GM19395 (cell line): ENCODE measurements around the gene SNX7.

Experiments used
- ATAC-seq: cut with Tn5 transposase; IDR thresholded peaks from one replicate; pipeline ENCODE4 v1.9.1; 2021; ENCODE audit warnings: mild to moderate bottlenecking, moderate library complexity; ENCODE audit not compliant: unreplicated experiment

Gene SNX7

DNA sequence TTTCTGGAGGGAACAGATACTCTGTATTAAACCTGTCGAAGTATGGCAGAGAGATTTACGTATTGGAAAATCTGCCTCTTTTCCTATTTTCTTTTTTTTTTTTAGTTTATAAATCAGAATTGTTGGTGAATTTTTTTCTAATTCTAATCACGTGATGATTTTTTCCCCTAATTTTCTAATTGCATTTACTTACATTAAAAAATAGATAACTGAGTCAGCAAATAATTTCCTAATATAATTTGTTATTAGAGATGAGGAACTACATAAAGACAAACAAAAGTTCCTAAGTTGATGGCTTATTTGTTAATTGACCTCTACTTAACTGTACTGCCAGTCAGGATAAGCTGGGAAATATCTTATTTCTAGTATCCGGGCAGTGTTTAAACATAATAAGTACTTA is 34.6 kb downstream of the SNX7 start:
- ATAC-seq = no peak

DNA sequence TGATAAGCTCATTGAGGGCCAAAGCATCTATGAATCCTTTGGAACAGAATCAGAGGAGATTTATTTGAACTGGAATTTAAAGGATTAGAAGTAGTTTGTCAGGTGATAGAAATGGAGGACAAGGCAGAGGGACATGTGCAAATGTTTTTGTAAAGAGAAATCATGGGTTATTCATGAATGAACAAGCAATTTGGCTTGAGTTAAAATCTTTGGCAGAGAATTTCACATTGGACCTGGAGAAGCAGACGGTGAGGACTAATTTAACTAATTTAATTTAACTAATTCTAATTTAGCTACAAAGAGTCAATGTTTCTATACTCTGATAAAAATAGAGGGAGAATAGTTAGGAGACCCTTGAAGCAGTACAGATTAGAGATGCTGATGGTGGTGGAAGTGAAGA is 36.3 kb downstream of the SNX7 start:
- no peak for ATAC-seq

DNA sequence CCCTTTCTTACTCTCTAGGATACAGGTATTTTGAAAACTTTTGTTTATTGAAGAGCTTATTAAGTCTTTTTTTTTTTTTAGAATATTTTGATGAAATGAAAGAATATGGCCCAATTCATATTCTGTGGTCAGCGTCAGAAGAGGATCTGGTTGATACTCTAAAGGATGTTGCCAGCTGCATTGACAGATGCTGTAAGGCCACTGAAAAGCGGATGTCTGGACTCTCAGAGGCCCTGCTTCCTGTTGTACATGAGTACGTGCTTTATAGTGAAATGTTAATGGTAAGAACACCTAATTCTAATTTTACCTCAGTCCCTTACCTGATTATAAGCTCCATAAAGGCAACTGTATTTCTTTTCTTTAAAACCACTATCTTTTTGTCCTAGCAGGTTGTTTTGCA is 37.1 kb downstream of the SNX7 start:
- no peak for ATAC-seq

DNA sequence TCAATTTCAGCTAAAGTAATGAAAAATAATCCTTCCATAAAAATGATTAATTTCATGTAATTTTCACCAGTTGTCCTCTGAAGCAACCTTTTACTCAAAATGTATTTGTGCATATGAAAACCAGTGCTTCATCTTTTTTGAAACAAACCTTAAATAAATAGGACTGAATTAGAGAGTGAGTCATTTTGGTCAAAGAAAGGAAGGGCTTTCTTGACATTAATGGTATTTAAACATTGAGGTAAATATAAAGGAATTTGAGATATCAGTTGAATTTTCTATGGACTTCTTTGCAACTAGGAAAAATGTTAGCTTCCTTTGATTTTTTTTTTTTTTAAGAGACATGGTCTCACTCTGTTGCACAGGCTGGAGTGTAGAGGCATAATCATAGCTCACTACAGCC is 38.7 kb downstream of the SNX7 start:
- no peak for ATAC-seq

DNA sequence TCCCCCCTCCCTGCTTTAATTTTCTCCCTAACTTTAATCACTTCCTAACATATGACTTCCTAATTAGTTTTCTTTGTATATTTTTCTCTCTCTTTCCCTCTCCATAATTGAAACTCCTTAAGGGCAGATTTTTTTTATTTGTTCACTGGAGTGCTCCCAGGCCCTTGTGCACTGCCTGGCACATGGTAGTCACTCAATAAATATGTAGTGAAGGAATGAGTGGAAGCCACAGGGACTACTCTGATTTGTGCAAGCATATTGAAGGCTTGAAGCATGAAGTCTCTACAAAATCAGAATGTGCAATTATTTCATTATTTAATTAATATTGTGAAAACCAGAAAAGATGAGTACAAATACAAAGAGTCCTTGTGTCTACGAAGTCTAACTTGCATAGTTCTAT is 41.5 kb downstream of the SNX7 start:
- no peak for ATAC-seq

DNA sequence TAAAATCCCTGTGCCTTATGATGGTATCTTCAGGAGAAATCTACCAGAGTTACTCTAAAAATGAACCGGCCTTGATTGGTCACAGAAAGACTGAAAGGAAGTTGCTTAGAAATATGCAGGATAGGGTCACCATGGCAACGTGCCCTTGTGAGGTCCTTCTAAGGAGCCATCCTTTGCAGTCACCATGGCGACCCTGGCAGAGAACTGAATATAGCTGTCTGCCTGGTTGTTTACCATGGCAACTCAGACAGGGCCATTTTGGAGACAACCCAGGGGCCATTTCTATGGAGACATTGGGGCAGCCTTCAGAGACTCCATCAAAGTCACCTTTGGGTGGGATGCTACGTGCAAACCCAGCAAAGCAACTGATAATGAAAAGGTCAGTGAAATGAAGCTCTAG is 43.0 kb downstream of the SNX7 start:
- no peak for ATAC-seq

DNA sequence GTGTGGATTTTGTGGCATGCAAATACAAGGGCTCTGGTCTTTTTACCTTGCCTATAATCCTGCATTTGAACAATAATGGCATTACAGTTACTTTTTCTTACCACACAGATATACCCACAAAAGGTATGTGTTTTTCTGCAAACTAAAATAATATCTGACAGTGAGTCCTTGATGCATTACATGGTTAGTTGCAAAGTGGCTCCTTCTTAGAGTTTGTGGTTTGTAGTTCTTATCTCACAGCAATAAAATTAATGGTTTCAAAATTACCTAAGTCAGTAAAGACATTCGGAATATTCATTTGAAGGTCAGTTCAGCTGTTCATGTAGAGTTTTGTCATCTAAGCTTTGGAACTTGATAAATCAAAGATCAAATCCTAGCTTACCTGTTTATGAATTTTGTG is 43.5 kb downstream of the SNX7 start:
- no peak for ATAC-seq

DNA sequence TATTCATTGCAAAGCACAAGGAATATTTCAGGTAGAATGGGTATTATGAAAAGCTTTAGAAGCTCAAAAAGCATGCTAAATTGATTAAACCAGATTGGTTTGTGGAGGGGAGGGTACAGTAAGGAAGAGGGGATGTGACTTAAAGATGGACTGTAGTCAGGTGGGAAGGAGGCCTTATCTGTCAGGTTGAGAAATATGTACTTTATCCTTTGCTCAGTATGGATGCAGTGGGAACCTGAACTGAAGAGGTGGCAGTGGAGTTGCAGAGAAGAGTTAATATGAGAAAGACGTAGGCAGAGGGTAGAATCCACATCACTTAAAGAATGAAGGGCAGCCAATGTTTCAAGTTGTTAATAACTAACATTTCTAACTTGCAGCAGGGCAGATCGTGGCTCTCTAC is 44.1 kb downstream of the SNX7 start:
- no peak for ATAC-seq

DNA sequence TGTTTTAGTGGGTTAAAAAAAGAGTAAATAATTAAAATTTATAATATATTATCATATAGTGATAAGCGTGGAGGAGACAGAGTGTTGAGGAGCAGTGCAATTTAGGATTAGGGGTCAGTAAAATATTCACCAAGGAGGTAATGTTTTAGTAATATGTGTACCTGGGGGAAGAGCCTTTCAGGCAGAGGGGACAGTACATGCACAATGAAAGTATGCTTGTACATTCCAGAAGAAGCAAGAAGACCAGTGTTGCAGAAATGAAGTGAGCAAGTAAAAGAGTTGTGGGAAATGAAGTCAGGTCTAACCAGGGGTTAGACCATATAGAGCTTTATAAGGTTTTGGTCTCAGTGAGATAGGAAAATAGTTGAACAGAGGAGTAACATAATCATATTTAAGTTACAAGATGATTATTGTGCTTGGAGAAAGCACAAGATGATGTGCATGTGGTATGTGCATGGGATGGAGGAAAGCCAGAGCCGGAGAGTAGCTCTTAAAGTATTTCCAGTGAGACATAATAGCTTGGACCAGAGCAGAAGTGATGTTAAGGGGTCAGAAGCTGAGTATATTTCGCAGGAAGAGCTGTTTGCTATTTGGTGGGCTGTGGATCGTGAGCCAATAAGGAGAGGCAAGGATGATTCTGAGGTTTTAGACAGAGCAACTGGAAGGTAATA is 44.8 kb downstream of the SNX7 start:
- ATAC-seq = no peak

DNA sequence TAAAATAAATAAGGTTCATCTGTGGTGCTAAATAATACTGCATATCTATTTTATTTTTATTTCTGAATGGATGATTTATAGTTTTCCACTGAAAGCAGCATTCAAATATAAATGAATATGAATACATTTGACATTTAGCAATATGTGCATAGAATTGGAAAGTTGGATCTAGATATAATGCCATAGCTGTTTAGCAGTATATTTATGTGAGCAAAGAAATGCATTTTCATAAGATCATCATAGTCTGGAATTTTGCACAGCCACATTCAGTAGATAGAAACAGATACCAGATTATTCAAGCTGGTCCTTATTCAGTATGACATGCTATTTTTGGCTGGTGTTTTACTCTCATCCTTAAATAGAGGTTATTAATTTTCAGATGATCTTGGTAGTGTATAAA is 46.0 kb downstream of the SNX7 start:
- ATAC-seq = no peak

DNA sequence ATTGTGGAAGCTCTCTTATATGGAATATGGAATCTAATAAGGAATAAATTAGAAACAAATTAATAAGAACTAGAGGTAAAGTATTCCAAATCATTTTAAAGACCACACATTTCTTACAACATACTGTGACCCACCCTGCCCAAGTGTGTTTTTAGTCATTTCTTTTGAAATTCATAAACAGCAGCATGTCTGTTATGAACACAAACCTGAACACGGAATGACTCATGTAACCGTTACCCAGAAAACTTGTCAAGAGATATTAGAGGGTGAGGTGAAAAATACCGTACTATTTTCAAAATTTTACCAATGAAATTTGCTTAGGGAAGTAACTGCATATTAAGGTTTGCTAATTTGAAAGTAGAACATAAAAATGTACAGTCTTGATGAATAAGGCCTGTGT is 48.4 kb downstream of the SNX7 start:
- ATAC-seq = no peak

DNA sequence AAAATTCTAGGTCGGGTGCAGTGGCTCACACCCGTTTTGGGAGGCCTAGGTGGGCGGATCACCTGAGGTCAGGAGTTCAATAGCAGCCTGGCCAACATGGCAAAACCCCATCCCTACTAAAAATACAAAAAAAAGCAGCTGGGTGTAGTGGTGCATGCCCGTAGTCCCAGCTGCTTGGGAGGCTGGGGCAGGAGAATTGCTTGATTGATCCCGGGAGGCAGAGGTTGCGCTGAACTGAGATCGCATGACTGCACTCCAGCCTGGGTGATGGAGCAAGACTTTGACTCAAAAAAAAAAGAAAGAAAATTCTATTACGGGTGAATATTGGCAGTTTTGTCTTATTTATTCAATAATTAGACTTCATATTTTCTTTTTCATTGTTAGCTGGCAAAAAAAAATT is 62.1 kb downstream of the SNX7 start:
- ATAC-seq = no peak

DNA sequence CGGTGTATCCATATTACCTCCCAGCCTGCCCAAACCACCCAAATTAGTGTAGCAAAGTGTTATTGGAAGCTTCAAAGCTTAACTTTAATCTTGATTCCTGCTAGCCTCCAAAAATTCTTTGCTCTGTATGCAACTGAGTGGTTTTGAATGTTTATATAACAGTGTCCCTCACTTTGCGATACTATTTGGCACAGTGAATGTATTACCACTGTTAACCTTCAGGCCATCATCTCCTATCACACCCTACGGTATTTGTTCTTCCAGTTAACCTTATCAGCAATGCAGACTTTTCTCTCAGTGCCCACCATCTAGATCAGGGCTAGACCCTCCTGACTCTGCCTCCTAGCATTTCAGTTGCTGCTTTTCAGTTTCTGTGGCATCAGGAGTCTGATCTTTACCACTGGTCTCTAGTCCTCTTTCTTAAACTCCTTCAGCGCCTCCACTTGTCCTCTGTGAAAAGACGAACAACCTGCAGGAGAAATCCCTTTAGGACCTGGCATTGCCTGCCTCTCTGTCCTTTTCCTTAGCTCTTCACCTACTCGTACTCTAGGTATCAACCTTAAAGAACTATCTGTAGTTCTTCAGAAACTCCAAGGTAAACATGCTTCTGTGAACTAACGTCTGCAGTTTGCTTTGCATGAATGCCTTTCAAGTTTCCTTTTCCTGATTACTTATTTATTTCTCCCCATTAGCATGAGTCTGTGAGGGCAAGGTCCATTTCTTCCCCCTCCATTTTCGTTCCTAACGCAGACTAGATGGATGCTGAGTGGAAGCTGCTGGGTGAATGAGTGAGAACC is 71.7 kb downstream of the SNX7 start:
- peak; percentile 47 for ATAC-seq

DNA sequence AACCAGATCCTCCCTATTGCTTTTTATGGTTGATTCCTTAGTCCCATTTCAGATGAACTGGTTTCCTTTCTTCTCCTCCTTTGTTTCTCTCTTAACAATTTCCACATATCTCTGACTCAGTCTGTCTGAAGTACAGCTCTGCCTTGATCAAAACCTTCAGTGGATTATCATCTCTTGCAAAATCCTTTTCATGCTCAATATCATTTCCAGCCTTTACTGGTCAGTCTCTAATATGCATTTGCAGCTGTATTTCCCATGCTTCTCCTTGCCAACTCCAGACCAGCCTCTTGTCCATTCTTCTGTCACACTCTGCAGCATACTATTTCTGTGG is 72.2 kb downstream of the SNX7 start:
- ATAC-seq = peak; percentile 6

DNA sequence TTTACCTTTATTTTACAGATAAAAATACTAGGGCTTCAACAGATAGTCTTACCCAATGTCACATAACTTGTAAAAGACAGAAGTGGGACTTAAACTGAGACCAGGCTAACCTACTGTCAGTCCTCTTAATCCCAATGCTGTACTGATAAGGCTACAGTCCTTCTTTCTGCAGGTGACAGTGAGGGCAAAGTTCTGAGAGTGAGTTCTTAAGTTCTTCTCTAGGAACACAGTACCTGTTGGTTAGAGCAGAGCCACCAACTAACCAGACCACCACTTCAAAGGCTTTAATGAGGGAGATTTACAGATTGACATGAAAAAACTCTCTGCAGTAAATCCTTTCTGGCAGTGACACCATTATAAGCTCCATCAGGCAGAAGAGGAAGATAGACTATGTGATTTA is 74.2 kb downstream of the SNX7 start:
- no peak for ATAC-seq

DNA sequence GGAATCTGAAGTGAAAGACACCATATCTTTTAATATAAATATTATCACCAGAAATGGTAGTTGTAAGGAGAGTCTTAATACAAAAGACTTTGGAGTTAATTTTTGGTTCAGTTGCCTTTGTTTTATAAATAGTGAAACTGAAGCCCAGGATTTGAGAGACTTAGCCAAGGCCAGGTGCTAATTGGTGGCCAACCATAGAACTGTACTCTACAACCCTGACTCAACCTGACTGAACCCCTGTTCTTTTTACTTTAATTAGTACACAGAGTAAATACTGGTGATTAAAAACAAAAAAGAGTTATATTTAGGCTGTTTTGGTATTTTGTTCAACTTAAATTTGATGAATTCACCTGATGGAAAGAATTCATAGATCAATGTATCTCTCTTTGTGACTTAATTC is 76.3 kb downstream of the SNX7 start:
- no peak for ATAC-seq

DNA sequence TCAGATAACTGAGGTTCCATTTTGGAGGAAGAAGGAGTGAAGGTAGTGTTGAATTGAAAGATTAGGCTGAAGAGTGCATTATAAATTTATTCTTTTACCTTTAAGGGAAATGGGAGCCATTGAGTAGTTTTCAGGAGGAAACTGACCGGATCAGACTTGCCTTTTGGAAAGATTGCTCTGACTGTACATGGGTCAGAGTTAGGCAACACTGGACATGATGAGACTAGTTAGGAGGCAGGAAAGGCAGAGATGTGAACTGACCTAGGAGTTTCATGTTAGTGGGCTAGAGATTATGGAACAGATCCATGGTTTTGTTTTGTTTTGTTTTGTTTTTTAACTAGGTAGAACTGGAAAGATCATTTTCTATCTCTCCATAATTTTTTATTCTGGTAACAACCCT is 78.2 kb downstream of the SNX7 start:
- ATAC-seq = no peak

DNA sequence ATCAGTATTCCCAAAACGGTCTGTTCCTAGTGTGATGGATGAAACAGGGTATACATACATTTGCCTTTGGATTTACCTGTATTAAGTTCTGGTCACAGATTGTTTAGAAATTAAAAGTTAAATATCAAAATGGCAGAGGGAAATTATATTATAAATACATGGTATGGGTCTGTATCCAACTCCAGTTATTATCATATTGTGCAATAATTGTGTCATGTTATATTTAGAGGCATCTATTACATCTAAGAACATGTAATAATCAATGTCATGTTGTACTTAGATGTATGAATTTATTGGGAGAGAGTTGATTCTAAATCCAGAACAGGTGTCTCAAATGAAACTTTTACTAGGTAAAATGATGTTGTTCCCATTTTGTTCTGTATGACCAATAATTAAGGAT is 79.6 kb downstream of the SNX7 start:
- no peak for ATAC-seq

DNA sequence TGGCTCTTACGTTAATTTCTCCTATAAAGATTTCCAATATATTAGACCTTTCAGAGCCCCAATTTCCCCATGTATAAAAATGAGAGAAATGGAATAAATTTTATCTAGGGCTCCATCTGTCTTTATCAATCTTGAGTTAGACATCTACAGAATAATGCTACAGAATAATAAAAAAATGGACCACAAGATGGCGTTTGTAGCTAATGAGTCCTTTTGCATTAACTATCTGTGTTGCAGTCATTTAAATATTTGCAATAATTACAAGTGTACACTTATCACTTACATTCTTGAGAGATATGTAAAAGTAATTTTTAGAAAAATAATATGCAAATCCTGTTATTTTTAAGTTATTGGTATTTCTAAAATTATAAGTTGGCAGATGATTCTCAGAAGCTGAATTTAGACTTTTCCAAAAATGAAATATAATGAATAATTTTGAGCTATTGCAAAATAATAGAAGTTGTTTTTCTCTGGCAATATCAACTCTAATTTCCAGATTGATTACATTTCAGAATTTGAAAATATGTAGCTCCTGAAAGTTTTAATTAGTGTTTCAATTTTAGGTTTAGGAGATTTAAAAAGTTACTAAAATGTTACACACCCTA is 87.7 kb downstream of the SNX7 start:
- peak; percentile 53 for ATAC-seq

DNA sequence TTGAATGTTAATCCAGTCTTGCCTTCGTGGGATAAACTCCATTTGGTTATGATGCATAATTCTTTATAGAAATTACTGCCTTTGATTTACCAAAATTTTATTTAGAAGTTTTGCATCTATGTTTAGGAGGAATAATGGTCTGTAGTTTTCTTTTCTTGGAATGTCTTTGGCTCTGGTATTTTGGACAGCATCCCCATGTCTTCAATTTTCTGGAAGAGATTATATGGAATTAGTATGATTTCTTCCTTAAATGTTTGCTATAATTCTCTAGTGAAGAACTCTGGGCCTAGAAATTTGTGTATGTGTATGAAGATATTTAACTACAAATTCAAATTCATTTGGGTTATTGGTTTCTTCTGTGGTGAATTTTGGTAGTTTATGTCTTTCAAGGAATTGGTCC is 92.7 kb downstream of the SNX7 start:
- ATAC-seq = no peak

DNA sequence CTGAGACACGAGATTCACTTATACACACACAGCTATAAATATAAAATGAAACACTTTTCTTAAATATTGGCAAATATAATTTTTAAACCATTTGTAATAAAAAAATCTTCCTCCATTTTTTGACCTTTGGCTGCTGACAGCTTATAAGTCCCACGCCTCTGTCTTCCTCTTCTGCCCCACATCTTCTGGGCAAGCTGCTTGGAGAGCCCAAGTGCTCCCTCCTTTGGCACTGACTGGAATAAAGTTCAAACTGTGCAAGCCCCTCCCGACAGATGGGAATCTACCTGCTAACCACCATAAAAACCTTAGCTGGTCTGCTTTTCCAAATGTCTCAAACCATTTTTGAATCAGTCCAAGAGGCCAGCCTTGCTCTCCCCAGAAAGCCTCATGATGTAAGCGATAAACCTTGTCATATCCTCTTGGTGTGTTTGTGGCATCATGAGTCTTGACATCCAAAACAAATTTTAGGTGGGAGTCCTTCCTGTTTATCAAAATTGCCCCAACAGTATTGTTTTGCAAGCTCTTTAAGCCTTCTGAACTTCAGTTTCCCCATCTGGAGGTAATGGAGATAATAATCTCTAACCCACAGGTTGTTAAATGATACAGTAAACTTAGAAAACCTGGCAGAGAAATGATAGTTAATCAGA is 99.8 kb downstream of the SNX7 start:
- no peak for ATAC-seq
